Vagina (tissue), 2 donors: ENCODE data around the gene CSMD2.

Experiments used
- CTCF ChIP-seq, 3 experiments: fragments of 450-650 bp in 2 of 3; fragments of 200-600 bp in 1 of 3; sonication (generic) in 1 of 3; IDR thresholded peaks; one replicate each; pipeline ENCODE4 v1.5.1; 2017 to 2019; ENCODE audit warnings: antibody characterized with exemption in 3 of 3, mild to moderate bottlenecking in 2 of 3, moderate library complexity in 2 of 3
- POLR2A ChIP-seq, 2 donors: fragments of 450-650 bp; IDR thresholded peaks; one replicate each; pipeline ENCODE4 v1.6.1; 2017; ENCODE audit warnings: antibody characterized with exemption in 2 of 2, mild to moderate bottlenecking in 2 of 2, moderate library complexity in 2 of 2

- TF ChIP-seq POLR2A (IDR thresholded peaks at IDR 0.05) (no peak), CTCF (IDR thresholded peaks at IDR 0.05) (no peak)
Measured at GRCh38 chr1:33696962-33697361, 468.1 kb downstream of the CSMD2 start.
